GM19035 (cell line): ENCODE results near the gene GYG2.
"Not testable (repeated sequence)": the region's sequence is repeated elsewhere in the genome, so short reads cannot be mapped to it uniquely, and the experiment has no call there.

Source experiments
- ATAC-seq: cut with Tn5 transposase; IDR thresholded peaks from one replicate; pipeline ENCODE4 v1.9.1; 2021; ENCODE audit not compliant: unreplicated experiment

Gene GYG2

GRCh38 chrX:2867206-2867605 lies 38.5 kb downstream of the GYG2 start:
- no peak for ATAC-seq

- no peak for ATAC-seq
Observed at GRCh38 chrX:2870650-2871049, 41.9 kb downstream of the GYG2 start.

GRCh38 chrX:2871831-2872230 lies 43.1 kb downstream of the GYG2 start:
- no peak for ATAC-seq

- no peak for ATAC-seq
Observed at GRCh38 chrX:2872671-2873277, 44.0 kb downstream of the GYG2 start.

GRCh38 chrX:2874222-2875135 lies 45.7 kb downstream of the GYG2 start:
- ATAC-seq = no peak

GRCh38 chrX:2875136-2875481 lies 46.4 kb downstream of the GYG2 start:
- ATAC-seq = no peak

- ATAC-seq = no peak
Observed at GRCh38 chrX:2875798-2876399, 47.2 kb downstream of the GYG2 start.

- no peak for ATAC-seq
Observed at GRCh38 chrX:2878563-2878962, 49.8 kb downstream of the GYG2 start.

- ATAC-seq = no peak
Observed at GRCh38 chrX:2879670-2880069, 50.9 kb downstream of the GYG2 start.

GRCh38 chrX:2883770-2884169 lies 55.0 kb downstream of the GYG2 start:
- ATAC-seq = no peak

GRCh38 chrX:2888309-2888708 lies 59.6 kb downstream of the GYG2 start:
- ATAC-seq = no peak

GRCh38 chrX:2889045-2889605 lies 60.4 kb downstream of the GYG2 start:
- no peak for ATAC-seq

GRCh38 chrX:2889706-2890490 lies 61.2 kb downstream of the GYG2 start:
- not testable (repeated sequence) for ATAC-seq

- not testable (repeated sequence) for ATAC-seq
Observed at GRCh38 chrX:2890536-2891460, 62.1 kb downstream of the GYG2 start.

- no peak for ATAC-seq
Observed at GRCh38 chrX:2892816-2893215, 64.1 kb downstream of the GYG2 start.

- ATAC-seq = no peak
Observed at GRCh38 chrX:2894885-2895292, 66.2 kb downstream of the GYG2 start.

- no peak for ATAC-seq
Observed at GRCh38 chrX:2897311-2897689, 68.6 kb downstream of the GYG2 start.

- ATAC-seq = not testable (repeated sequence)
Observed at GRCh38 chrX:2897690-2898623, 69.2 kb downstream of the GYG2 start.
